HG03280 (cell line): Measurements from ENCODE around the gene ADISSP.

Experiments used
- ATAC-seq: cut with Tn5 transposase; IDR thresholded peaks from one replicate; pipeline ENCODE4 v1.9.1; 2021; ENCODE audit warnings: mild to moderate bottlenecking, moderate library complexity; ENCODE audit not compliant: unreplicated experiment

The ADISSP gene

DNA sequence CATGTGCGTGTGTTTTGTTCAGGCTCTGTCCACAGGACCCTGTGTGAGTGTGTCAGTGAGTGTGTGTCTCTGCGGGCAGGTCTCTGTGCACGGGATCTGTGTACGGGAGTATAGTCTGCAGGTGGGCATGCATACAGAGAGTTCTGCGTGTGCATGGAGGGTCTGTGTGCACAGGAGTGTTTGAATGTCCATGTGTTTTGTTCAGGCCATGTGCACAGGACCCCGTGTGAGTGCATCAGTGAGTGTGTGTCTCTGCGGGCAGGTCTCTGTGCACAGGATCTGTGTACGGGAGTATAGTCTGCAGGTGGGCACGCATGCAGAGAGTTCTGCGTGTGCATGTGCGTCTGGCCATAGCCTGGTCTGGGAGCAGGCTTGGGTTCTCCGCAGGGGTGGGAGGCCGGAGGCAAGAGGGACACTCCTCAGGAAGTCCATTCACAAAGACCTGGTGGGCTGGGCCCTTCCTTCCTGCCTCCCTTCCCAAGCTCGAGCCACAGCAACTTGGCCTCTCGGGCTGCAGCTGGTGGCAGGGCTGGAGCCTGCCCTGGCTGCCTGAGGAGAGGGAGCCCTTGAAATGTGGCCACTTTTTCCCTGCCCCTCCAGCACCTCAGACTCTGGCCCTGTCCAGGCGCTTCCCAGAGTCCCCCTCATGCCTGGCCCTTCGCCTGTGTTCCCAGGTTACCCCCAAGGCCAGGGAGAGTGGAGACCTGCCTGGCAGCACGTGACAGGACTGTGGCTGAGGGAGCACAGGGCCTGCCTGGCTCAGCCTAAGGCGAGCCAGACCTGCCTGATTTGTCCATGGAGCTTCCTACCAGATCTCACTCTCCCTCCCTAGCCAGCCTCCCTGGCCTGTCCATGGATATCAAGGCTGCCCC lies 28.3 kb downstream of the ADISSP start:
- no peak for ATAC-seq

DNA sequence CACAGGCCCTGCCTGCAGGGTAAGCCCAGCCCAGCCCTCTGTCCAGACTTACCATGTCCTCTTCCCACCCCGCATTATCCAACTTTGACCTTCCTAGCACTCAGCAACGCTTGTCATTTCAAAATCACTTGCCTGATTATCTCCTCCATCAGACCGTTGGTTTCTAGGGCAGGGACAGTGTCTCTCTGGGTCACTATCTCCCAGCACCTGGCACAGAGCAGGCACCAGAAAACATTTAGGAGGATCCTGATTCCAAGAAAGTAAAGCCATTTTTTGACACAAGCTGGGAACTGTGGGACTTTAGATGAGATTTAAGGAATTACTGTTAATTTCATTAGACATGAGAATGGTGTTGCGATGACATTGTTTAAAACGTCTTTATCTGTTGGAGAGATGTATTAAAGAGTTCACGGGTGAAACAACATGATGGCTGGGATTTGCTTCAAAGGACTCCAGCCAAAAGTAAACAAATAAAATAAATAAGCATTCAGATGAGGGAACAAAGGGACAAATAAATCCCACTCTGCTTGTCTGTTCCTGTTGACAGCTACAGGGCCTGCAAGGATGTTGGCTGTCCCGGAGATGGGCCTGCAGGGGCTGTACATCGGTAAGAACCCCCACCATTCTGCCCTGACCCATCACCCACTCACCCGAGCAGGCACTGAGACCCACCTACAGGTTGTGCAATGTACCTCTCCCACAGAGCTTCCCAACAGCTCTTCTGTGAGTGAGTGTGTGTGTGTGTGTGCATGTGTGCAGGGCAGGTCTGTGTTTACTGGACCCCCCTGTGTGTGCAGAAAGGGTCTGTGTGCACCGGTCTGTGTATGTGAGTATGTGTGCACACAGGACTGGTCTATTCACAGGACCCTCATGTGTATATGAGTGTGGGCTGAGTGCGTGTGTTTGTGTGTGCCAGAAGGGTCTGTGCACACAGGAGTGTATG lies 29.2 kb downstream of the ADISSP start:
- ATAC-seq = no peak

GRCh38 chr20:3735768-3736167 lies 31.8 kb downstream of the ADISSP start:
- no peak for ATAC-seq

- no peak for ATAC-seq
Observed at GRCh38 chr20:3734111-3734843, 33.3 kb downstream of the ADISSP start.

GRCh38 chr20:3733119-3733995 lies 34.2 kb downstream of the ADISSP start:
- ATAC-seq = no peak

- no peak for ATAC-seq
Observed at GRCh38 chr20:3732327-3733118, 35.0 kb downstream of the ADISSP start, which contains the start of gene HSPA12B. Gene HSPA12B, plus strand, starts transcription at chr20:3732685. Its CDS starts 5,990 bp downstream, at chr20:3738675.

- ATAC-seq = no peak
Observed at GRCh38 chr20:3731944-3732326, 35.6 kb downstream of the ADISSP start.

DNA sequence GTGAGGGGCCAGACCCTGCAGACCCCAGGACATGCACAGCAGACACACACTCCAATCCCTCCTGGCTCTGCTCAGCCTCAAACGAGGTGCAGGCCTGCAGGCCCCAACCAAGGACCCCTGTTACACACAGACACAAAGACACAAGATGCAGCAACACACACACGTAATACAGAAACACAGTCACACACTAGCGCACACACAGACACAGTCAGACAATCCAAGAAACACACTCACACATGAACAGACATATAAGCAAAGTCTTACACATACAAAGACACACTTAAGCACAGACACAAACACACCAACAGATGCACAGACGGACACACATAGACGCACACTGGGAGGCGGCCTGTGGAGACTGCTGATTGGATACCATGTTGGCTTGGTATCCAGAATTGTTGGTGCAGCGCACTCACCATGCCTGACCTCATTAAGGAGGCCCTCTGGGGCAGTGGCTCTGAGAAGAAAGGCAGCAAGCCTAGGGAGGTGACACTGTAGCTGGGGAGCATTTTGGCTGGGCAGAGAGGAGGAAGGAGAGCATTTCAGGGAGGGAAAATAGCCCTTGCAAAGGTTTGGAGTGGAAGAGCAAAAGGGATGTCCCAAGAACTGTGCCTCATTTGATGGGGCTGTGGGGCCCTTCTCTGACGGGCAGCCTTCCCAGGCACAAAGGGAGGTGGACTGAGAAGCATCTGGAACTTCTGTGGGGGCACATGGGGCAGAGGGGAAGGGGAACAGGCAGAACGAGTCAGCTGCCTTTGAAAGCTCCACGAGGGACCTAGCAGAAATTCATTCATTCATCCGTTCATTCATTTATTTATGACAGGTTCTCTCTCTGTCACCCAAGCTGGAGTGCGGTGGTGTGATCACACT lies 36.5 kb downstream of the ADISSP start:
- no peak for ATAC-seq

- ATAC-seq = no peak
Observed at GRCh38 chr20:3729811-3730540, 37.6 kb downstream of the ADISSP start.

GRCh38 chr20:3729378-3729777 lies 38.2 kb downstream of the ADISSP start:
- ATAC-seq = no peak

DNA sequence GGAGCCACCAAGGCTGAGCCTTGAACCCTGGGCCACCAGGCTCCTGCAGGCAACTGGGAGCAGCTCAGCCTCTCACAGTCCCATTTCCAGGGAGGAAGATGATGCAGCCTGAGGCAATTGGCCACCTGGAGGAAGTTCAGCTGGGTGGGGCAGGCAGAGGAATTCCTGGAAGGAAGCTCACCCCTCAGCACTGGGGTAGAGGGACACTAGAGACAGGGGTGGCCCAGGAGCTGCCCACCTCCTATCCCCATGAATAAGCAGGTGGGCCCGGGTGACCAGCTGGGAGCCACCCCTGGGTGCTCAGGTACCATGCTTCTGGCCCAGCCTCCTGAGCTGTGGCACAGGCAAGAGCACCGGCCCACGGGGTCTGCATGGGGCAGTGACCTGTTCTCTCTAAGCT lies 38.7 kb downstream of the ADISSP start:
- ATAC-seq = no peak

- ATAC-seq = no peak
Observed at GRCh38 chr20:3728354-3728753, 39.2 kb downstream of the ADISSP start.

GRCh38 chr20:3727401-3728021 lies 40.0 kb downstream of the ADISSP start:
- ATAC-seq = no peak

GRCh38 chr20:3724356-3724755 lies 43.2 kb downstream of the ADISSP start:
- no peak for ATAC-seq

DNA sequence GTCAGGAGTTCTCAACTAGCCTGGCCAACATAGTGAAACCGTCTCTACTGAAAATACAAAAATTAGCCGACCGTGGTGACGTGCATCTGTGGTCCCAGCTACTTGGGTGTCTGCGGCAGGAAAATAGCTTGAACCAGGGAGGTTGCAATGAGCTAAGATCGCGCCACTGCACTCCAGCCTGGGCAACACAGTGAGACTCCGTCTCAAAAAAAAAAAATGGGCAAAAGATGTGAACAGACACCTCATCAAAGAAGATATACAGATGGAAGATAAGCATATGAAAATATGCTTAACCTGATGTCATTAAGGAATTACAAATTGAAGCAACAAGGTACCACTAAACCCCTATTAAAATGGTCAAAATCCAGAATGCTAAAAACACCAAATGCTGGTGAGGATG lies 44.3 kb downstream of the ADISSP start:
- no peak for ATAC-seq

DNA sequence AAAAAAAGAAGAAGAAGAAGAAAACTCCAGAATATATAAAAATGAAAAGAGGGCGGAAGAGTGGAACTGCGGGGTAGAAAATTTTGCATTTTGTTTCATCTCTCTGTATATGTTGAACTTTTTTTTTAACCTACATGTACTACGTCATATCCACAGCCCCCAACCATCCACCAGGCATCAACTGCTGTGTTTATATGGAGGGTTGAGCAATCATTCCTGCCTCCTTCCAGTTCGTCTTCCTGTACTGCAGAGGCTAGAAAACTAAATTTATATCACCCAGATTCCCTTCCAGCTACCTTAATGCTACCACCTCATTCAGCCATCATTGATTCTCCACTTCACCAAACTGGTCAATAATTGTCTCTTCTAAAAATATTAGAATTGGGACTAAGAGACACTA lies 45.6 kb downstream of the ADISSP start:
- no peak for ATAC-seq

DNA sequence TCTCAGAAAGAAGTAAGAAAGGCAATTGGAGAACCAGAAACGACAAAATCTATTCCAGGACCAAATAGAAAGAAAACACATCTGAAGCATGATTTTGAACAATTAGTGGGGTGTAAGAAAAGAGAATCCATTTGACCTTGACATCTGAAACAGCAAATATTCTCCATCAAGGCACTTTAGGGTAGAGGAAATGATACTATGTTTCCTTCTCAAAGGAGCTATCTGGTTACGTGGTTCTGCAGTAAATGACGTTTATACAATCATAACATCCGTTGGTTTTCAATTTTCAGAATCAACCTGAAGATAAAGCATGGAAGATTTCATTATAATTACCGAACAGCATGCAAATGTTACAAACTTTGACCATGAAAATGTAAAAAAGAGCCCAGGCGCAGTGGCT lies 46.9 kb downstream of the ADISSP start:
- ATAC-seq = no peak
